Left forelimb (tissue), 1 donor: ENCODE measurements around the gene WARS2.

ENCODE experiments used
- DNase-seq: peaks from one replicate; pipeline ENCODE4 v3.0.0-alpha.2; 2018; ENCODE audit warnings: low spot score

The WARS2 gene

GRCh38 chr1:118998171-118998570, 142.3 kb downstream of the WARS2 start:
- DNase-seq = no peak

DNA sequence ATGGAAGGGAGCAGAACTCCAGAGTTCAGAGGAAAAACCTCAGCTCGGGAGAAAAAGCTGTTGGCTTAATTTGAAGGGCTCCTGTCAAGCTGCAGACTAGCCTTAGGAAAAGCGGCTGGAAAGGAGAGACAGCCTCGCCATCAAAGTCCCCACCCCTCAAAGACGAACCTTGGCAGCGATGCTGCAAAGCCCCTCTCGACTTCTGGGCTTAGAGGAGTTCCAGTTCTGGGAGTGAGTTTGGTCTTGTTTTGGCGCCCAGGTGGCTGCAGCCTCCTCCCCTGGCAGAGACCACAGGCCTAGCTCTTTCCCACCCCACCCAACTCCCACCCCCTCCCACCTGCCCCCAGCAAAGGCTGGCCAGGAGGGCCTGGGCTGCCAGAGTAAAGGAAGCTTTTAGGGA, 143.2 kb downstream of the WARS2 start:
- DNase-seq = peak; percentile 57

- DNase-seq = no peak
Observed at GRCh38 chr1:118995312-118996016, 145.0 kb downstream of the WARS2 start.

DNA sequence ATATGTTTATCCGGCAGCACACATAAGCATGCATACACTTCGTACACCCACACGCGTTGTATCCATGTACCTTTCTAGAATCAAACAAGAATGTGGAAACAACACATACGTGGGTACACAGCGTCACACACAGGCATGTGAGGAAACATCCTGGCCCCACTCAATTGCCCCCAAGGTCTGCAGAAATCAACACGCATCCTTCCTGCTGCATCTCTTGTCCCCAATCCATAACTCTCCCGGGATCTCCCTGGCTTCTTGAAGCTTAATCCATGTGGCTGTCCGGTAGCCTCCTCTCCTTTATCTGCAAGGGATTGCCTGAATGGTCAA, 146.8 kb downstream of the WARS2 start:
- no peak for DNase-seq

DNA sequence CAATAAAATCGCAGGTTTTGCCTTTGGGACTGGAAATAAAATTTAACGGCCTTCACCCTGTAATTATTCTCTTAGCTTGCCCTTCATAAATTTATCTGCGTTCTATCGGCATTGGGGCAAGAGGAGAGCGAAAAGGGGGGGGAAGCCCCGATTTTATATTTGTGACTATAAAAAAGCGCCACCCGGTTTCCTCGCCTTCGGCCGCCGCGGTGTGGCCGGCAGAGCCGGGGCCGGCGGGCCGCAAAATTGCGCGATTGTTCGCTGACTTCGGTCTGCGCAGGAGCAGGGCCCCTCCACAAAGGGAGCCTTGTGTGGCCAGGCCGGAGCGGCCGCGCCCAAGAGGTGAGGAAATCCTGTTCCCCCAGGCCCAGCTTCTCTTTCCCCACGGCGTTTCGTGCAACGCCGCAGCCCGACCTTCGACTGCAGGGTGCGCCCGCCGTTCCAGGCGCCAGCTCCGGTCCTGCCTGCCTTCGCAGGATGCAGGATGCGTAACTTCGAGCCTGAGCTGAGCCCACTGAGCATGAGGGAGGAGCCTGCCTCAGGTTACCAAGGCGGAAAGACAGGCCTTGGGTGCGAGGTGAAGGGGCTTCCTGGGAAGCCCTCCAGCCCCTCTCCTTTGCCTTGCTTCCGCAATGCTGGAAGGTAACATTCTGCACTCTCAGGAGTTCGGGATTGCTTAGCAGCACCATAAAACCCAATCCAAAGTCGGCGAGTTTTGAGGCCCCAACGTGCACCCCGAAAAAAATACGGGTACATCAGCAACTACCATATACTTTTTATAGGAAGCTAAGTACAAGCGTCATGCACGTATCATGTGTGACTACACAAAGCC, 147.4 kb downstream of the WARS2 start:
- DNase-seq = no peak

- DNase-seq = no peak
Observed at GRCh38 chr1:118992237-118992825, 148.1 kb downstream of the WARS2 start.

GRCh38 chr1:118991448-118991847, 149.0 kb downstream of the WARS2 start:
- DNase-seq = no peak

DNA sequence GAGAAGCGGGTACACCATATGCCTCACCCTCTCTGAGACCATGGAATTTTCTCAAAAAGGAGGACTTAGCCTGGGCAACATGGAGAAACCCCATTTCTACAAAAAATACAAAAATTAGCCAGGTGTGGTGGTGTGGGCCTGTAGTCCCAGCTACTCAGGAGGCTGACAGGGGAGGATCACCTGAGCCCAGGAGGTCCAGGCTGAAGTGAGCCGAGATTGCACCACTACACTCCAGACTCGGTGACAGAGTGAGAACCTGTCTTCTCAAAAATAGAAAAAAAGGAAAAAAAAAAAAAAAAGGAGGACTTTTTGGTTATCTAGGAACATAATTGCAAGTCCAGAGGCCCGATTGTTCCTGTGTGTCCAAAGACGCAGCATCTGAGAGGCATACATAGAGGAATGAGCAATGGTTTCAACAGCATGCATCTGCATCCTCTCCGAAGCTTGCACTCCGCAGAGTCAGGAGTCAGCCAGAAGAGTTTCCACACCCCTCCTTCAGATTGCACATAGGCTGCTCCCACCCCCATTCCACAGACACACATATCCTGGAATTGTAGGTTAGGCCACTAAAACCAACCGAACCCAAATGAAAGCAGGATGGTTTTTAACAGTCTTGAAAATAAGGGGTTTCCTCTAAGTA, 149.8 kb downstream of the WARS2 start:
- DNase-seq = no peak

DNA sequence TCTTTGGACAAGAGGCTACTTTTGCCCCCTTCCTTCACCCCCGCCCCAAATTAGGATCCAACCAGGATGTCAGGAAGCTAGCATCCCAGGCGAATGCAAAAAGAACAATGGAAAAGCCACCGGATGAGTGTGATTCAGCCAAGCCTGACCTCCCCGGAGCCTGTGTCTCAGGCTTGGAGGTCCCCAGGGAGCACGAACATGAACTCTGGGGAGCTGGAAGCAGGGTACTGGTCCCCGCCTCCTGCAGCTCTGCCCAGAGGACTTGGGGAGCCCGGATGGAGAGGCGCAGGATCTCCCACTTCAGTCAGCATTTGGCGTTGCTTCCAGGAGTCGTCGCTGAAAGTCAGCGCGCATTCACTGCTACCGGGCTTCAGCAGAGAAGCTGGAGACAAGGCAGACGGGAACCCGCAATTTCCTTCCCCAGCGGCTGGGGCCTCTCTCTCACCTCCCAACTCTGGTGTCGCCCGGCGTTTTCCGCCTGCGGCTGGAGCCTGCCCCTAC, 150.5 kb downstream of the WARS2 start:
- DNase-seq = no peak

DNA sequence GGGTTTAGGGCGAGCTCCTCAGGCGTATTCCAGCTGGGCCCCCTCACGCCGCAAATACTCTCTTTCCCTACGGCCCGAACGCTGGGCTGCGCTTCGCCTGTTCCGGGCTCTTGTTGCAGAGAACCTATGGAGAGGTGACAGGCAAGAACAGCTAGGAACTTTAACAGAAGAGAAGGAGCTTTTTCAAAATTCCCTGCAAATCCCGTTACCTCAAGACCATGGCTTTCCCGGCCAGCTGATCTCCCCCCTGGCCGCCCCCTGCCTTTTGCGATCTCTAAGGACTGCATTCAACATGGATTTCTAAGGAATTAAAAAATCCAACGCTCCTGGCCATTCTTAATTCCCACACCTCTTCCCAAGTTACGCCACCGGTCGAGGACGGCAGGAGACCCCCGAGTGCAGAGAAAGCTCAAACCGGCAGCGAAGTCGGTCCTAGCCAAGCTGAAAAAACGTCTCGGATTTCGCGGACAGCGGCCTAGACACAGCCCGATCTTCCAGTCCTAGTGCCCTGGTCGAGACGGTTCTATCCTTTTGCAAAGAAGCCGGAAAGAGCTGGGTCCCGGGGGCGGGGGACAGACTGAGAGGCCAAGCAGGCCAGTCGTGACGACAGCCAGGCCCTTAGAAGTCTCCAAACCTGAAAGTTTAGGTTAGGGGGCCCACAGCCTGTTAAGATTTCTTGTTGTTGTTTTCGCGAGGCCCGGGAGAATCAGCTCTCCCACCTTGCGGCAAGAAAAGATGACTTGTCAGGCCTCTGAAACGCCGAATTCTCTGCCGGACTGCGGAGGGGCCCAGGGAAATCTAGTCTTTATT, 151.2 kb downstream of the WARS2 start:
- DNase-seq = no peak

DNA sequence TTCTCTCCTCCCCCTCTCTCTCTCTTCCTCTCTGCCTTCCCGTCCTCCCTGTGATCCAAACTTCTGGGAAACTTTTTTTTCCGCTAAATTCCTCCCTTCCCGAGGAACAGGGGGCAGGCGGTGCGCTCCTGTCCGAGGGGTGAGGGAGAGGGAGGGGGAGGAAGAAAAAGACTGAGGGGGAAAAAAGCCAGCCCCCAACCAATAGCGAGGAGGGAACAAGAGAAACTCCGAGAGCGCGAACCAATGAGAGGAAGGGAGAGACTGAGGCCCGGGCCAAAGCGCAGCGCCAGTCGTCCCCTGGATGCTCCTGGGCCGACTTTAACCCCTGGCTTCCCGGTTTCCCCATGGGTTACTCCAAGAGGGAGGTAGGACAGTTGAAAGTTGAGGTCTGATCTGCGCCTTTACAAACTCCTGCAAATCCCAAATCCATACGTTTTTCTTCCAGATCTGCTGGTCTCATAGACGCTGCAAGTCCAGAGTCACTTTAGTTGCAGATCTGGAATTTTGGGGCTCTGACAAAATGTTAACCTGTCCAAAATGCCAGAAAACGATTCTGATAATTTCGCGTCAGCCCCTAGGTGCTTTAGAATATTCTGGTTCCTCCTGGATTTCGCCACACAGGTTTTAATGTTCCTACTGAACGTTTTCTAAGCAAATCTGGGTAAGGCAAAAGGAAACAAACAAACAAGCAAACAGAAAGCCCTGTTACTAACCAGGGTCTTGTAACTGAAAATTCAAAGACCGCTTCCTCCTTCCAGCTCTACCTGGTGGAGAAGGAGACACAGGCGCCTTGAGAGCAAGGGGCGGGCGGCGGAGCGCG, 152.1 kb downstream of the WARS2 start, which contains the start of gene TBX15:
TSS of gene TBX15 (minus strand) at position 158 of the 820 bp plus-strand sequence. CDS start 548 bp downstream, outside the sequence.
- peak; percentile 88 for DNase-seq

- DNase-seq = peak; percentile 86
Observed at GRCh38 chr1:118987468-118988185, 152.8 kb downstream of the WARS2 start.

DNA sequence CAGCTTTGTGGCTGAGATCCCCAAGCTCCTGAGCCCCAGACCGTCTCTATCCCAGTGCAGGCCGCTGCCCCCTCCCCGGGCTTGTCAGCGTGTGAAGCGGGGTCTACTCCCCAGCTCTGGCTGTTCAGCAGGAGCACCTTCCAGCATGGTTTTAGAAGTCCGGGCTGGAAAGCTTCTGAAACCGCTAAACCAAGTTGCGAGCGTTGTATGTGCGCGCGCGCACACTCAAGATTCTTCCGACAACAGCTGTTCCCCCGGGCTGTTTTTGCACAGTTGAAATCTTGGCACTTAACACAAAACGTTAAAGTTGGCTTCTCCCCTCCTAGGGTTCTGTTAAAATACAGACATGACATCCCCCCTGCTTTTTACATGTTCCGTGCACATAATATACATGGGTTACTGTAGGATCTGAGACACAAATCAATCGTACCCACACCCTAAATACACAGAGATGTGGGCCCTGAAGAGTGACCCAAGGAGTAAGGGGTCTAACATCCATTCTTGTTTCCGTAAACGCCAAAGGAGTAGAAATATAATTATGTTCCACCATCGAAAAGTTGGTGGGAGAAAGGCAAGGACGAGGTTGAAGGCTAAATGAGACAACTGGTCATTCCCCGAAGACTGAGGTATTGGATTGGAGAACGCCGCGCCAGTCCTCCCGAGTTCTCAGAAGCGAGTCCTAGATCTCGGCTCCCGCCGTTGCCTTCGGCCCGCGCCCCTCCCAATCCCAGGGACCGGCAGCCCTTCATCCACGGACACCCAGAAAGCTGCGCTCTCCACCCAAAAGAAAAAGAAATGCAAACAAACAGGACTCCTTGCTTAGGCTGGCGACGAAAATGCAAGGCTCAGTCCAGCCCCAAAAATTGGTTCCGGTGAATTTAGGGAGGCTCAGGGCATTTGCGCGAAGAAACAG, 153.6 kb downstream of the WARS2 start:
- DNase-seq = no peak

GRCh38 chr1:118985640-118986554, 154.6 kb downstream of the WARS2 start:
- DNase-seq = no peak

DNA sequence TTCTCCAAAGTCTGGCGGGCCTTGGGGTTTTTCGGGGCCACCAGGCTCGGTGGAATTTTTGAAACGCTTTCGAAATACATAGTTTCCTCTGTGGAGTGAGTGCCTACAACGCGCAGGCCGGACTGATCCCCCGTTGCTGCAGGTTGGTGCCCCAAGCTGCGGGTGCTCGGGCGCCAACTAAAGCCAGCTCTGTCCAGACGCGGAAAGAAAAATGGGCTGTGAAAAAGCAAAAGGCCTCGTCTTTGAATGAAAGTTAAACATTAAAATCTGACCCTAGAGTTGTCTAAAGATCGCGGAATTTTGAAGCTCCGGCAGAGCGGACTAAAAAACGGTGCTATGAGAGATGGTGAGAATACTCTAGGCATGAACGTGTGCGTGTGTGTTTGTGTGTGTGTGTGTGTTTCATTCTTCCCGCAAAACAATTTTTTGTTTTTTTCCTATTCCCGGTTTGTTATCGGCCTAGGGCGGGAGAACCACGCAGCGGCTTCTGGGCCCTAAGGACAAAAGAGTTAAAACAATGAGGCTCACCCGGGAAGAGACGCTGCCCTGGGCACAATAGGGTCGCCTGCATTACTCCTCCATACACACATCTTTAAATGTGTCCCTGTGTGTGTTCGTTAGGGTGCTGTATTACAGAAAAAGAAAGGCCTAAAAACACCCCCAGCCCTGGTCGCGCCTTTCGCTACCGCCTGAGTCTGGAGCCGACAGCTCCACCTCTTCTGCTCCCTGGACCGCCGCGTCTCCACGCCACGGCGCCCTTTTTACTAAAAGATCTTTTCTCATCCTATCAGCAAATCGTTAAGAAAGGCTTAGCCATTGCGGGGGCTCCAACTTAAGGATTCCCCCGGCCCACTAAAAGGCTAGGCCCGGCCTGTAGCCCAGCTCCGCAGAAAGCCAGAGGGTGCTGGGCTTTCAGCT, 155.5 kb downstream of the WARS2 start:
- DNase-seq = peak; percentile 73

DNA sequence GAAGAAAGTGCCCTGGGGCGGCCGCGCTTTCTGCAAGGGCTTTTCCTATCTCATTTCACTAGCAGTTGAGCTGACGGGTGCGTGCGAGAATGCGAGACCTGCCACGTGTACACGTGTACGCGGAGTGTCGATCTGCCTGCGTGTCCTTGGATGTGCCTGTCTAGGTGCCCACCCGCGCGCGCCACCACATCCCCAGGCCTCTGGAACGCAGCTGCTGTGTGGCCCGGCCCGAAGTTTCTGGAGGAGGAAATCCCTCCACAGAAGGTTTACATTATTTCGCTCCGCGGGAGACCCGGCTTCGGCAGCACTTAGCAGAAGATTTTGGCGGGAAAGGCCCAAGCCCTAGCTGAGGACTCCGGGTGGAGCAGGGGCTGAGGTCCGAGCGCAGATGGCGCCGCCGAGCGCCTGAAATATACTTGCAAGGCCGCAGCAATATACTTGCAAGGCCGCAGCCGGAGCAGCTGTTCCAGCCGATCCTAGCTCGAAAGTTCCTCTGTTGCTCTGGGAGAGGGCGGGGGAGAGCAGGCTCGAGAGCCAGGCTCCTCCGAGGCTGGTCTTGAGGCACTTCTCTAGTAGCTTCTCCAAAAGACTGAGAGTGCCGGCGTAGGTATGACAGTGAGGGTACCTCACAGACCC, 156.2 kb downstream of the WARS2 start:
- DNase-seq = peak; percentile 90
